Vagina (tissue), 2 donors: ENCODE results near the gene EXD3.

ENCODE experiments used
- POLR2A ChIP-seq, 2 donors: fragments of 450-650 bp; IDR thresholded peaks; one replicate each; pipeline ENCODE4 v1.6.1; 2017; ENCODE audit warnings: antibody characterized with exemption in 2 of 2, mild to moderate bottlenecking in 2 of 2, moderate library complexity in 2 of 2
- POLR2AphosphoS5 ChIP-seq, 2 donors: sonication (generic); formaldehyde crosslinking; IDR thresholded peaks; one replicate each; pipeline ENCODE4 v1.9.0; 2017; ENCODE audit warnings: antibody characterized with exemption in 2 of 2, mild to moderate bottlenecking in 2 of 2, low read depth in 1 of 2; ENCODE audit not compliant: insufficient read depth in 1 of 2
- TF ChIP-seq, protein P1 (sequence below), 3 experiments: fragments of 450-650 bp in 2 of 3; fragments of 200-600 bp in 1 of 3; sonication (generic) in 1 of 3; IDR thresholded peaks; one replicate each; pipeline ENCODE4 v1.5.1; 2017 to 2019; ENCODE audit warnings: antibody characterized with exemption in 3 of 3, mild to moderate bottlenecking in 2 of 3, moderate library complexity in 2 of 3

DNA sequence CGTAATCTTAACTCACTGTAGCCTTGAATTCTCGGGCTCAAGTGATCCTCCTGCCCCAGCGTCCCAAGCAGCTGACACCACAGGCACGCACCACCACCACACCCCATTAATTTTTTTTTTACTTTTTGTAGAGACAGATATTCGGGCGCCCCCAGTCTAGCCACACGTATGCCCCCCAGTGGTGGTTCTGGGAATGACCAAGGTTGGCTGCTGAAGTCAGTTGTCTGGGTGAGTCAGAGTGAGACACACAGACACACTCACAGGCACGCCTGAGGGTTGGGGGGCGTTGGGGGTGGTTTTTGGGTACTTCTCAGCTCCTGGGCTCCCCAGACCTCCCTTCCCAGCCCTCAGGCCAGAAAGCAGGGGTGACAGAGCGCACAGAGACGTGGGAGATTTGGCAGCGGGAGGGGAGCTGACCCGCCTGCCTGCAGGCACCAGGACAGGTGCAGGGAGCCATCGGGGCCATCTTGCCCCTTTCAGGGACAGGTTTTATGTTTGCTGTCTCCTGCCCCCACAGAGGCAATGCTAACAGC is 22.4 kb upstream of the EXD3 start:
- TF ChIP-seq, protein P1, sequence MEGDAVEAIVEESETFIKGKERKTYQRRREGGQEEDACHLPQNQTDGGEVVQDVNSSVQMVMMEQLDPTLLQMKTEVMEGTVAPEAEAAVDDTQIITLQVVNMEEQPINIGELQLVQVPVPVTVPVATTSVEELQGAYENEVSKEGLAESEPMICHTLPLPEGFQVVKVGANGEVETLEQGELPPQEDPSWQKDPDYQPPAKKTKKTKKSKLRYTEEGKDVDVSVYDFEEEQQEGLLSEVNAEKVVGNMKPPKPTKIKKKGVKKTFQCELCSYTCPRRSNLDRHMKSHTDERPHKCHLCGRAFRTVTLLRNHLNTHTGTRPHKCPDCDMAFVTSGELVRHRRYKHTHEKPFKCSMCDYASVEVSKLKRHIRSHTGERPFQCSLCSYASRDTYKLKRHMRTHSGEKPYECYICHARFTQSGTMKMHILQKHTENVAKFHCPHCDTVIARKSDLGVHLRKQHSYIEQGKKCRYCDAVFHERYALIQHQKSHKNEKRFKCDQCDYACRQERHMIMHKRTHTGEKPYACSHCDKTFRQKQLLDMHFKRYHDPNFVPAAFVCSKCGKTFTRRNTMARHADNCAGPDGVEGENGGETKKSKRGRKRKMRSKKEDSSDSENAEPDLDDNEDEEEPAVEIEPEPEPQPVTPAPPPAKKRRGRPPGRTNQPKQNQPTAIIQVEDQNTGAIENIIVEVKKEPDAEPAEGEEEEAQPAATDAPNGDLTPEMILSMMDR (IDR thresholded peaks at IDR 0.05), result peak; percentile 68 to 80 (median 73)
- TF ChIP-seq POLR2A (IDR thresholded peaks at IDR 0.05) (no peak), POLR2AphosphoS5 (IDR thresholded peaks at IDR 0.05; ENCODE audit: insufficient read depth in 1 of 2, low read depth in 1 of 2) (peak in 1 of 2 donors; percentile 35)
